ENCODE measurements around the gene NMNAT2. TPM values are rescaled to one million over a fixed set of nuclear protein-coding genes. Genes with fewer than 3 reads are reported as not detected.

The NMNAT2 gene
- total and polyA plus RNA-seq, 10 of the 15 experiments (the other 5 are each of a cell fraction or from before 2014, with no cell fraction given), result 0.02 to 2.0 (median 0.60) TPM

DNA sequence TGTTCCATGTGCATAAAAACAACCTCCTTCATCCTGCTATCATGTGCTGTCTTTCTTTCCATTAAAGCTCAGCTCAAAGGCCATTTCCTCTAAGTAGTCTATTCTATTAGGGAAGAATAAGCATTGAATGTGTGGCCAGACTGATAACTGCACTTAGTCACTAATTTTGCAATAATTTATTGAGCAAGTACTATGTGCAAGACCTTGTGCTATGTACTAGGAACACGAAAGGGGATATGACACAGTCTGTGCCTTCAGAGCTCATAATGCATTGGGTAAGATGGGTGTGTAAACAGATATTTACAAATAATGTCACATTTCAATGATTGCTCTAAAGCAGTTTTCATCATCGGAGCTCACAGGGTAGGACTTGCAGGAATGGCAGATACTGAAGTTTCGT is 54.2 kb downstream of the NMNAT2 start:
- FAIRE-seq (no peak), ATAC-seq (no peak), DNase-seq (ENCODE audit: low read depth, low spot score) (no peak)
- H3K4me2 ChIP-seq (ENCODE audit: control insufficient read depth, insufficient read depth), result no peak overlapping the region
- no peaks in the 10 kb centered on the region for H4K20me1 ChIP-seq (ENCODE audit: control insufficient read depth, insufficient read depth)
- WGBS (ENCODE audit: insufficient coverage, insufficient replicate concordance, low lambda C conversion rate, missing lambda C conversion rate), result 31% methylated on average over 3 of the region's 3 CpGs
- BruUV-seq (replicated peaks), result no TSS peak
- TF ChIP-seq HDGF (IDR thresholded peaks at IDR 0.05), result no peak
- TF ChIP-seq, protein P1, sequence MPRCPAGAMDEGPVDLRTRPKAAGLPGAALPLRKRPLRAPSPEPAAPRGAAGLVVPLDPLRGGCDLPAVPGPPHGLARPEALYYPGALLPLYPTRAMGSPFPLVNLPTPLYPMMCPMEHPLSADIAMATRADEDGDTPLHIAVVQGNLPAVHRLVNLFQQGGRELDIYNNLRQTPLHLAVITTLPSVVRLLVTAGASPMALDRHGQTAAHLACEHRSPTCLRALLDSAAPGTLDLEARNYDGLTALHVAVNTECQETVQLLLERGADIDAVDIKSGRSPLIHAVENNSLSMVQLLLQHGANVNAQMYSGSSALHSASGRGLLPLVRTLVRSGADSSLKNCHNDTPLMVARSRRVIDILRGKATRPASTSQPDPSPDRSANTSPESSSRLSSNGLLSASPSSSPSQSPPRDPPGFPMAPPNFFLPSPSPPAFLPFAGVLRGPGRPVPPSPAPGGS (IDR thresholded peaks at IDR 0.05; ENCODE audit: borderline replicate concordance, insufficient read depth, low read depth, low read length, poor library complexity, severe bottlenecking), result peak; percentile 36
- intact Hi-C loops (cut with micrococcal nuclease; ENCODE audit: unreplicated experiment) (no loop called here), in situ Hi-C loops (cut with MboI) (no loop called here)
- no peak overlapping the region for H3K4me3 ChIP-seq
- ChIA-PET SMC1A (ENCODE audit: uncharacterized antibody, unreplicated experiment) (interaction anchor here (1.1 kb wide), 1 partner anchor 82 kb away, joined by 3 read pairs; no protein-coding TSS in a partner anchor), POLR2A (no interaction called here), RAD21 (ENCODE audit: unreplicated experiment) (no interaction called here), CTCF (no interaction called here)
- H3K4me1 ChIP-seq (ENCODE audit: control insufficient read depth, insufficient read depth, low read length), result no peaks in the 10 kb centered on the region
- peaks cover 0 to 2% of the 10 kb centered on the region in 2 experiments; a peak in 2 of 4 replicates for H3K27me3 ChIP-seq (replicated peaks in 1 of 2; ENCODE audit: control insufficient read depth in 2 of 2, insufficient read depth in 2 of 2, low read length in 1 of 2)
- no peaks in the 10 kb centered on the region for H3K36me3 ChIP-seq (ENCODE audit: control insufficient read depth in 2 of 2, insufficient read depth in 2 of 2, low read length in 1 of 2)
- H3K9me3 ChIP-seq (replicated peaks; ENCODE audit: control insufficient read depth, insufficient read depth, low read length), result no peaks in the 10 kb centered on the region
- no peak overlapping the region for H3K9ac ChIP-seq (ENCODE audit: control insufficient read depth, insufficient read depth, low read length)
- no peak overlapping the region for H3K27ac ChIP-seq (ENCODE audit: control insufficient read depth, insufficient read depth)
- H3K79me2 ChIP-seq (ENCODE audit: control insufficient read depth, insufficient read depth, low read length), result no peaks in the 10 kb centered on the region
- no peak overlapping the region for H2AFZ ChIP-seq (ENCODE audit: control insufficient read depth, low read depth, low read length)

DNA sequence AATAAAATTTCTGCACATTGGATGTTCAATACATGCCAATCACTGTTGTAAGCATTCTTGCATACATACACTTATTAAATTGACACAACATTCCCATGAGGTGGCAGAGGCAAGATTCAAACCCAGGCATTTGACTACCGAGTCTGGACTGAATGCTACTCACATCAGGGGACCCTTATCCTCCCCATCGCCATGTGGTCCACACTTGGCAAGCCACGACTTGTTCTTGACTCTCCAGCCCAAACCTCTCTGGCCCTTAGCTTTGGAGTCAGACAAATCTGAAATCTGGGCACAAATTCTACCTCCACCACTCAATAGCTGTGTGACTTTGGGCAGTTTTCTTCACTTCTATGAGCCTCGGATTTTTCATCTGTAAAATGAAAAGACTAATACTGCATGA is 57.1 kb downstream of the NMNAT2 start:
- TF ChIP-seq MTA3 (IDR thresholded peaks at IDR 0.05; ENCODE audit: borderline replicate concordance, low read length) (no peak), ATF7 (IDR thresholded peaks at IDR 0.05; ENCODE audit: low read depth) (no peak), TARDBP (IDR thresholded peaks at IDR 0.05; ENCODE audit: borderline replicate concordance) (no peak), NFIC (IDR thresholded peaks at IDR 0.05; ENCODE audit: low read depth, low read length) (no peak), CEBPB (IDR thresholded peaks at IDR 0.05; ENCODE audit: borderline replicate concordance in 1 of 2, low read depth in 2 of 2, low read length in 2 of 2) (no peak)
- TF ChIP-seq, protein P2, sequence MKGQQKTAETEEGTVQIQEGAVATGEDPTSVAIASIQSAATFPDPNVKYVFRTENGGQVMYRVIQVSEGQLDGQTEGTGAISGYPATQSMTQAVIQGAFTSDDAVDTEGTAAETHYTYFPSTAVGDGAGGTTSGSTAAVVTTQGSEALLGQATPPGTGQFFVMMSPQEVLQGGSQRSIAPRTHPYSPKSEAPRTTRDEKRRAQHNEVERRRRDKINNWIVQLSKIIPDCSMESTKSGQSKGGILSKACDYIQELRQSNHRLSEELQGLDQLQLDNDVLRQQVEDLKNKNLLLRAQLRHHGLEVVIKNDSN (IDR thresholded peaks at IDR 0.05; ENCODE audit: borderline replicate concordance, extremely low read length, insufficient read depth, low read depth, low read length), result no peak
- TF ChIP-seq, protein P3, sequence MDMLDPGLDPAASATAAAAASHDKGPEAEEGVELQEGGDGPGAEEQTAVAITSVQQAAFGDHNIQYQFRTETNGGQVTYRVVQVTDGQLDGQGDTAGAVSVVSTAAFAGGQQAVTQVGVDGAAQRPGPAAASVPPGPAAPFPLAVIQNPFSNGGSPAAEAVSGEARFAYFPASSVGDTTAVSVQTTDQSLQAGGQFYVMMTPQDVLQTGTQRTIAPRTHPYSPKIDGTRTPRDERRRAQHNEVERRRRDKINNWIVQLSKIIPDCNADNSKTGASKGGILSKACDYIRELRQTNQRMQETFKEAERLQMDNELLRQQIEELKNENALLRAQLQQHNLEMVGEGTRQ (IDR thresholded peaks at IDR 0.05; ENCODE audit: borderline replicate concordance, low read depth, low read length), result no peak
- Histone ChIP-seq H3K36me3 (ENCODE audit: control insufficient read depth in 2 of 2, insufficient read depth in 2 of 2, low read length in 1 of 2) (no peaks in the 10 kb centered on the region), H3K4me1 (ENCODE audit: control insufficient read depth, insufficient read depth, low read length) (no peaks in the 10 kb centered on the region), H3K27ac (ENCODE audit: control insufficient read depth, insufficient read depth) (no peak overlapping the region), H3K79me2 (ENCODE audit: control insufficient read depth, insufficient read depth, low read length) (no peaks in the 10 kb centered on the region), H3K4me3 (no peak overlapping the region), H3K4me2 (ENCODE audit: control insufficient read depth, insufficient read depth) (no peak overlapping the region), H3K9ac (ENCODE audit: control insufficient read depth, insufficient read depth, low read length) (no peak overlapping the region), H3K27me3 (replicated peaks in 1 of 2; ENCODE audit: control insufficient read depth in 2 of 2, insufficient read depth in 2 of 2, low read length in 1 of 2) (peaks cover 0 to 2% of the 10 kb centered on the region in 2 experiments; a peak in 1 of 4 replicates), H2AFZ (ENCODE audit: control insufficient read depth, low read depth, low read length) (no peak overlapping the region), H4K20me1 (ENCODE audit: control insufficient read depth, insufficient read depth) (no peaks in the 10 kb centered on the region), H3K9me3 (replicated peaks; ENCODE audit: control insufficient read depth, insufficient read depth, low read length) (no peaks in the 10 kb centered on the region)
- ChIA-PET SMC1A (ENCODE audit: uncharacterized antibody, unreplicated experiment) (interaction anchor here (0.9 kb wide), 1 partner anchor 11 kb away, joined by 3 read pairs; no protein-coding TSS in a partner anchor), RAD21 (ENCODE audit: unreplicated experiment) (no interaction called here), CTCF (no interaction called here), POLR2A (no interaction called here)
- FAIRE-seq, result no peak
- intact Hi-C loops (cut with micrococcal nuclease; ENCODE audit: unreplicated experiment), result no loop called here
- BruUV-seq (replicated peaks), result no TSS peak
- no peak for ATAC-seq
- in situ Hi-C loops (cut with MboI), result no loop called here
- DNase-seq (ENCODE audit: low read depth, low spot score), result no peak
- WGBS (ENCODE audit: insufficient coverage, insufficient replicate concordance, low lambda C conversion rate, missing lambda C conversion rate), result 23% methylated on average over 4 of the region's 4 CpGs

Measured in GM12878 (cell line).